Transverse colon (tissue), 4 donors: ENCODE results near the gene BLM. TPM values are rescaled to one million over a fixed set of nuclear protein-coding genes. Genes with fewer than 3 reads are reported as not detected.

ENCODE experiments used
- DNase-seq: peaks from one replicate; pipeline ENCODE4 v3.0.0-alpha.2; 2019
- H3K27ac ChIP-seq, 4 donors: fragments of 200-600 bp; sonication (generic); 2 replicates each; pipeline ENCODE4 v1.5.1; 2016 to 2018; ENCODE audit warnings: inconsistent platforms in 4 of 4
- H3K27me3 ChIP-seq: fragments of 200-600 bp; sonication (generic); 2 replicates; pipeline ENCODE4 v1.5.1; 2017; ENCODE audit warnings: inconsistent platforms
- H3K36me3 ChIP-seq, 4 donors: fragments of 200-600 bp; sonication (generic); 2 replicates each; pipeline ENCODE4 v1.5.1; 2017 to 2019; ENCODE audit warnings: inconsistent platforms in 4 of 4
- H3K4me1 ChIP-seq, 4 donors: fragments of 200-600 bp; sonication (generic); 2 replicates each; pipeline ENCODE4 v1.5.1; 2017 to 2020; ENCODE audit warnings: inconsistent platforms in 4 of 4
- H3K4me3 ChIP-seq, 4 donors: fragments of 200-600 bp; sonication (generic); 1 replicate in 1 of 4; 2 replicates in 3 of 4; pipeline versions ENCODE4 v1.5.1 to v1.6.1; 2017 to 2019; ENCODE audit warnings: inconsistent platforms in 4 of 4
- H3K9me3 ChIP-seq, 2 donors: fragments of 200-600 bp; sonication (generic); 2 replicates each; pipeline ENCODE4 v1.5.1; 2017 to 2019; ENCODE audit warnings: inconsistent platforms in 2 of 2
- EP300 ChIP-seq: sonication (generic); formaldehyde crosslinking; IDR thresholded peaks from one replicate; pipeline ENCODE4 v1.6.1; 2017; ENCODE audit warnings: antibody characterized with exemption, low read depth
- POLR2A ChIP-seq: fragments of 450-650 bp; IDR thresholded peaks from one replicate; pipeline ENCODE4 v1.6.1; 2016; ENCODE audit warnings: antibody characterized with exemption, mild to moderate bottlenecking, moderate library complexity
- POLR2AphosphoS5 ChIP-seq, 3 donors: sonication (generic); formaldehyde crosslinking; IDR thresholded peaks; one replicate each; pipeline ENCODE4 v1.6.1; 2016; ENCODE audit warnings: antibody characterized with exemption in 3 of 3
- WGBS, 2 donors: methylation state at CpG; one replicate each; pipeline ENCODE4 v1.1.5; 2018; ENCODE audit warnings: low coverage in 1 of 2; 5-methylcytosine and 5-hydroxymethylcytosine counted together
- in situ Hi-C, 4 donors: fragments of 200-750 bp; cut with MboI; loops; one replicate each; pipeline versions ENCODE4 v1.15.0 to v1.15.1; 2017; ENCODE audit warnings: low sequenced_read_pairs in 3 of 4, low pct_ligation_motif_present in 1 of 4, low pct_unique_long_range_greater_than_20kb in 1 of 4
- intact Hi-C: fragments of 100-400 bp; cut with DNase I; formaldehyde crosslinking; loops from one replicate; pipeline ENCODE4 v1.15.1; 2023; ENCODE audit warnings: low total_unique reads
- total RNA-seq, 4 donors: library from RNA; depleted of rRNA; stranded (reverse); fragments of >200 nt; gene quantifications; one replicate each; pipeline ENCODE4 v1.1.0, GENCODE V29; 2016
- TF ChIP-seq, protein P1 (sequence below), 5 experiments: fragments of 200-600 bp in 3 of 5; fragments of 450-650 bp in 2 of 5; sonication (generic) in 3 of 5; IDR thresholded peaks; 1 replicate in 2 of 5; 2 replicates in 3 of 5; pipeline ENCODE4 v1.5.1; 2016 to 2017; ENCODE audit warnings: antibody characterized with exemption in 5 of 5, inconsistent platforms in 3 of 5, mild to moderate bottlenecking in 2 of 5, moderate library complexity in 1 of 5

Gene BLM
- total RNA-seq, 4 donors from 2014 or later: 1.5 to 6.4 (median 2.0) TPM

DNA sequence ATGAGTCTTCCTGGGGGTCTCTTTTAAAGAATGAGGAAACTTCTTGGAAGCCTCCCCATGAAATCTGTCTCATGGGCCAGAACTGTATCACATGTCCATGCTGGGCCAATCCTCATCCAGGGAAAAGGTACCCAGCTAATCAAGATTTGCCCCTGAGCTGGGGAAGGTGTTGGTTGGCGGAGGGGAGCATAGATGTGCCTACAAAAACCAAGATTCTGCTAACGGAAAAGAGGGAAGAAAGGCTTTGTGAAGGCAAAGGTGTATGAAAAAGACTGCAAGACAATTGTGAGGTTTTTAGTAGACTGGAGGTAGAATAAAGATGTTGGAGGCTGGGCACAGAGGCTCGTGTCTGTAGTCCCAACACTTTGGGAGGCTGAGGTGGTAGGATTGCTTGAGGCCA lies 18.5 kb upstream of the BLM start:
- H3K27me3 ChIP-seq: no peaks in the 10 kb centered on the region
- H3K4me1 ChIP-seq: no peaks in the 10 kb centered on the region
- H3K9me3 ChIP-seq: no peaks in the 10 kb centered on the region
- 93 to 96% methylated on average over 3 of the region's 3 CpGs for WGBS, 2 donors
- in situ Hi-C loops: loop anchor here in 1 of 4 donors (10.0 kb wide), 1 partner anchor 54 kb away; no protein-coding TSS in a partner anchor
- intact Hi-C loops: no loop called here
- TF ChIP-seq, protein P1, sequence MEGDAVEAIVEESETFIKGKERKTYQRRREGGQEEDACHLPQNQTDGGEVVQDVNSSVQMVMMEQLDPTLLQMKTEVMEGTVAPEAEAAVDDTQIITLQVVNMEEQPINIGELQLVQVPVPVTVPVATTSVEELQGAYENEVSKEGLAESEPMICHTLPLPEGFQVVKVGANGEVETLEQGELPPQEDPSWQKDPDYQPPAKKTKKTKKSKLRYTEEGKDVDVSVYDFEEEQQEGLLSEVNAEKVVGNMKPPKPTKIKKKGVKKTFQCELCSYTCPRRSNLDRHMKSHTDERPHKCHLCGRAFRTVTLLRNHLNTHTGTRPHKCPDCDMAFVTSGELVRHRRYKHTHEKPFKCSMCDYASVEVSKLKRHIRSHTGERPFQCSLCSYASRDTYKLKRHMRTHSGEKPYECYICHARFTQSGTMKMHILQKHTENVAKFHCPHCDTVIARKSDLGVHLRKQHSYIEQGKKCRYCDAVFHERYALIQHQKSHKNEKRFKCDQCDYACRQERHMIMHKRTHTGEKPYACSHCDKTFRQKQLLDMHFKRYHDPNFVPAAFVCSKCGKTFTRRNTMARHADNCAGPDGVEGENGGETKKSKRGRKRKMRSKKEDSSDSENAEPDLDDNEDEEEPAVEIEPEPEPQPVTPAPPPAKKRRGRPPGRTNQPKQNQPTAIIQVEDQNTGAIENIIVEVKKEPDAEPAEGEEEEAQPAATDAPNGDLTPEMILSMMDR (IDR thresholded peaks at IDR 0.05): no peak
- TF ChIP-seq POLR2AphosphoS5 (IDR thresholded peaks at IDR 0.05) (no peak), POLR2A (no peak), EP300 (no peak)
- no peak for DNase-seq
- no peaks in the 10 kb centered on the region for H3K36me3 ChIP-seq
- no peak overlapping the region for H3K27ac ChIP-seq
- H3K4me3 ChIP-seq: no peak overlapping the region

DNA sequence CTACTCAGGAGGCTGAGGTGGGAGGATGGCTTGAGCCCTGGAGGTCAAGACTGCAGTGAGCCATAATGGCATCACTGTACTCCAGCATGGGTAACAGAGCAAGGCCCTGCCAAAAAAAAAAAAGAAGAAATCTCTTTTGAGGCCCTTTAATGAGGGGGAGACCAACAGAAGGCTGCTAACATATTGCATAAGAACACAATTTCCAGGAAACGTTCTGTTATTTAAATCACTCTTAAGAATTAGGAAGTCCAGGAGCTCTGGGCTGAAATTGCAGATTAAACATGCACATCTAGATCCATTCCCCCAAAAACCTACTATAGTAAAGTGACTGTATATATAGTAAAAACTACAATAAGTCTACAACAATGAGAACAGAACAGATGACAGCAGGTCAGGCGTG lies 16.1 kb upstream of the BLM start:
- no peaks in the 10 kb centered on the region for H3K36me3 ChIP-seq
- in situ Hi-C loops (no loop called here), intact Hi-C loops (no loop called here)
- no peak for DNase-seq
- no peak overlapping the region for H3K4me3 ChIP-seq
- H3K4me1 ChIP-seq: no peaks in the 10 kb centered on the region
- H3K27me3 ChIP-seq: no peaks in the 10 kb centered on the region
- 65 to 86% methylated on average over 1 to 2 of the region's 2 CpGs for WGBS, 2 donors
- H3K27ac ChIP-seq: no peak overlapping the region
- H3K9me3 ChIP-seq: no peaks in the 10 kb centered on the region
- TF ChIP-seq EP300: no peak

DNA sequence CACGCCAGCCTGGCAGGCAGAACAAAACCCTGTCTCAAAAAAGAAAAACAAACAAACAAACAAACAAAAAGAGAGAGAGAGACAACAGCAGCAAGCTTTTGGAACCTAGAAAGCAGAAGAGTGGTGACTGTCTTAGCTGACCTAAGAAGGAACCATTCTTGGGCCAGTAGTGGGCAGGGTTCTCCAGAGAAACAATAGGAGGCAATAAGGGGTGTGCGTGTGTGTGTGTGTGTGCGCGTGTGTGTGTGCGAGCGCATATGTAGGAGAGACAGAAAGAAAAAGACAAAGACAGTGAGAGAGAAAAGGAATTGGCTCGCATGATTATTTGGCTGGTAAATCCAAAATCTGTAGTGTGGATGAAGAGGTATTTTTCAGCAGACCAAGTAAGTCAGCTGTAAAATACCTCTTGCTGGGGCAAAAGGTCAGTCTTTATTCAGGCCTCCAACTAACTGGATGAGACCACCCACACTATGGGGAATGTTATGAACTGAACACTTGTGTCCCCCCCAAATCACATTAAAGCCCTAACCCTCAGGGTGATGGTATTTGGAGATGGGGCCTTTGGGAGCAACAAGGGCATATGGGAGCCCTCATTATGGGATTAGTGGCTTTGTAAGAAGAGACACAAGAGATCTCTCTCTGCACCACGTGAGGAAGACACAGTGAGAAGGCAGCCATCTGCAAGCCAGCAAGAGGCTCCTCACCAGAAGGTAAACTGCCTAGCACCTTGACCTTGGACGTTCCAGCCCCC lies 15.1 kb upstream of the BLM start:
- DNase-seq: peak; percentile 18

DNA sequence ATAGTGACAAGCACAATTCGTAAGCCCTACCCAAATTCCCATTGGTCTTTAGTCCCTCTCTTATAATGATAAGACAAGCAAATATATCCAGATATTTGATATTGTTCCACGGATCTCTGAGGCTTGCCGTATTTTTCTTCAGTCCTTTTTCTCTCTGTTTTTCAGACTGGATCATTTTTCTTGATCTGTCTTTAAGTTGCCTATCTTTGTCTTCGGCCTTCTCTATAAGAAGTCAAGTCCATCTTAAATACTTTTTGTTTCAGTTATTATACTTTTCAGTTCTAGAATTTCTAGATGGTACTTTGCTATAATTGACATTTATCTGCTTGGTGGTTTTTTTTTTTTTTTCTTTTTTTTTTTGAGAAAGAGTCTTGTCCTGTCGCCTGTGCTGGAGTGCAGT lies 13.7 kb upstream of the BLM start:
- H3K4me1 ChIP-seq: no peaks in the 10 kb centered on the region
- intact Hi-C loops (no loop called here), in situ Hi-C loops (no loop called here)
- H3K9me3 ChIP-seq: no peaks in the 10 kb centered on the region
- no peaks in the 10 kb centered on the region for H3K27me3 ChIP-seq
- WGBS, 2 donors: 91 to 96% methylated on average over 4 to 5 of the region's 5 CpGs
- TF ChIP-seq POLR2AphosphoS5 (IDR thresholded peaks at IDR 0.05) (no peak), POLR2A (no peak), EP300 (no peak)
- TF ChIP-seq, protein P1 (IDR thresholded peaks at IDR 0.05): no peak
- H3K4me3 ChIP-seq: no peak overlapping the region
- no peak overlapping the region for H3K27ac ChIP-seq
- no peaks in the 10 kb centered on the region for H3K36me3 ChIP-seq
- DNase-seq: no peak

More for the DNA sequence above, 15.1 kb upstream of the BLM start:
- Histone ChIP-seq H3K4me3 (no peak overlapping the region), H3K4me1 (no peaks in the 10 kb centered on the region), H3K9me3 (no peaks in the 10 kb centered on the region), H3K27me3 (no peaks in the 10 kb centered on the region), H3K36me3 (no peaks in the 10 kb centered on the region), H3K27ac (no peak overlapping the region)
- in situ Hi-C loops (no loop called here), intact Hi-C loops (no loop called here)
- TF ChIP-seq POLR2A (no peak), EP300 (no peak), POLR2AphosphoS5 (IDR thresholded peaks at IDR 0.05) (no peak)
- TF ChIP-seq, protein P1 (IDR thresholded peaks at IDR 0.05): no peak
- WGBS, 2 donors: 88 to 91% methylated on average over 9 of the region's 9 CpGs
